HG02970 (cell line): Measurements from ENCODE around the gene NKX2-3.

ENCODE experiments used
- ATAC-seq: cut with Tn5 transposase; IDR thresholded peaks from one replicate; pipeline ENCODE4 v1.9.1; 2021; ENCODE audit warnings: mild to moderate bottlenecking, moderate library complexity, moderate number of reproducible peaks; ENCODE audit not compliant: unreplicated experiment, low FRiP score

The NKX2-3 gene

DNA sequence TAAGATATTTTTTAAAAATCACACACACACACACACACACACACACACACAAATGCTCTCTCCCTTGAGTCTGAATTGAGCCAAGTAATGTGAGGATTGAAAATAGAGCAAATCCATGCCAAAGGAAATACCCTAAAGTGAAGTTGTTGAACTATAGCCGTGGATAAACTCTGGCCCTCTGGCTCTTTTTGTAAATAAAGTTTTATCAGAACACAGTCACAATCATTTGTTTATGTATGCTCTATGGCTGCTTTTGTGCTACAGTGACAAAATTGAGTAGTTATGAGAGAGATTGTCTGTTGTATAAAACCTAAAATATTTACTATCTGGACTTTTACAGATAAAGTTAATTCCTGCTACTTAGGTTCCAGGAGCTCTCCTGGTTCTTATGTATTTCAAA, 39.1 kb downstream of the NKX2-3 start:
- no peak for ATAC-seq

DNA sequence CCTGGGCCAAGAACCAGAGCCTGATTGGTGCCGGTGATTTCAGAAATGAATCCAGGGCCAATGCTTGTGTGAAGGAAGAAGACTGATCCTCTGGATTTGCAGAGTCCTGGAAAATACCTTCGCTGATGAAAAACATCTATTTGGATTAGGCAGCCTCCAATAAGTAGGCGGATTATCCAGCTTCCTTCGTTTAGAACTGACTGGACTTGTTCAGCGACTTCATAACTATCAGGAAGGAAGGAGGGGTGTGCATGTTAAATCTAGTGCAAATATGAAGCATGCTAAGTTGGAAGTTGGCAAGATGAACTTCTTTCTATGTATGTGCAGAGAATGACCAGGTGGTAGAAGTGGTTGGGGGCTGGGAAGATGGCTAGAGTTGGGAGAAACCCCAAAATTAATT, 41.0 kb downstream of the NKX2-3 start:
- ATAC-seq, result no peak

DNA sequence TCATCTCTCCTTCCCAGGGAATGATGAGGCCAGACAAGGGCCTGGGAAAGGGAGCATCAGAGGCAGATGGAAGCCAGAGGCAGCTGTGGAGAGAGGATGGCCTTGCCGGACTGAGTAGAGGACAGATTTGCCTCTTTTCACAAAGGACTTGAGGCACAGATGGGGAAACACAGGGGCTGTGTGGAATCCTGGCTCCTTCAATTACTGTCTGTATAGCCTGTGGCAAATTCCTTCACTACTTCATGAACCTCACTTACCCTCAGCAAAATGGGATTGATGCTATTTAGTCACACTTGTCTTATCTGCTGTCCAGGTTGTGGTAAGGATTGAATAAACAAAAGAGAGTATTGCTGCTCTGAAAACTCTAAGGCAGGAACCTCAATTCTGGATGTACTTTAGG, 47.2 kb downstream of the NKX2-3 start:
- ATAC-seq, result no peak

DNA sequence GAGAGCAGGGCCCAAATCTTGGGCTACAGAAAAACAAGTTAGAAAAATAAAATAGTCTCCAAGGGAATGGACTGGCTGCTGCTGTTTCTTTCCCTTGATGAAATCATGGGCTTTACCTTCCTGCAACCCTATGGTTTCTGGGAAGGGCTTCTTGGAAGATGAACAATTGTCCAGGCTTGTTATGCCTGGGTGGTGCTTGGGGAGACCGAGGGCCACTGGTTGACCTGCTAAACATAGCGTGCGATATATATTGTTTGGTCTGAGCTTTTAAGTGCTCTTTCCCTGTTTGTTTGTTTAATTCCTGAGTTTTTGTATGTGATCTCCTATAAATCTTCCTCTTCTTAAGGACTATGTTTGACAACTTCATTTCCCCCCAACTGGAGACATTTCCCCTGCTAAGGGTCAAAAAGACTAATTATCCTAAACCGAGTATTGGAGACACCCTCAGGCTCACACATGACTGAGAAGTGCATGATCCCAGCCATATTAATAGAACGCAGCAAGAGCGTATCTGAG, 49.6 kb downstream of the NKX2-3 start:
- ATAC-seq, result no peak

DNA sequence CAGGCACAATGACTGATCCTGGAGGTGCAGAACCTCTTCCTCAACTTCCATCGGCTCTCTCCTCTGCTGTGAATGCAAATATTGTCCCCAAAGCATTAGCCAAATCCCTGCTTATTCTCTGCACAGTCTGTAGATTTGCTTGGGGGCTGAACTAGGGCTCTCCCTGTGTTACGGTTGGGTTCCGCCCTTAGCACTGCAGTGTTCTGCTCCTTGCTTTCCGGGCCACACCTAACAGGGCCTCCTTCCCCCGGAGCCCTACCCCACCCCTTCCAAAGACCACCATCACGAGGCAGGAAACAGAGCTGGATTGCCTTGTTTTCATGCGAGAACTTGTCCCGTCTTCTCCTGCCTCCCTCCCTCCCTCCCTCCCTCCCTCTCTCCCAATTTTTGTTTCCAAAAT, 50.9 kb downstream of the NKX2-3 start:
- ATAC-seq, result no peak
